HG03045 (cell line): ENCODE measurements around the gene SPATA9.
A peak's percentile ranks its signal among the peaks of the same experiment; 100 is the strongest.
"Not testable (repeated sequence)": the region's sequence is repeated elsewhere in the genome, so short reads cannot be mapped to it uniquely, and the experiment has no call there.

Source experiments
- ATAC-seq: cut with Tn5 transposase; IDR thresholded peaks from one replicate; pipeline ENCODE4 v1.9.1; 2021; ENCODE audit warnings: mild to moderate bottlenecking, moderate library complexity; ENCODE audit not compliant: unreplicated experiment

The SPATA9 gene

DNA sequence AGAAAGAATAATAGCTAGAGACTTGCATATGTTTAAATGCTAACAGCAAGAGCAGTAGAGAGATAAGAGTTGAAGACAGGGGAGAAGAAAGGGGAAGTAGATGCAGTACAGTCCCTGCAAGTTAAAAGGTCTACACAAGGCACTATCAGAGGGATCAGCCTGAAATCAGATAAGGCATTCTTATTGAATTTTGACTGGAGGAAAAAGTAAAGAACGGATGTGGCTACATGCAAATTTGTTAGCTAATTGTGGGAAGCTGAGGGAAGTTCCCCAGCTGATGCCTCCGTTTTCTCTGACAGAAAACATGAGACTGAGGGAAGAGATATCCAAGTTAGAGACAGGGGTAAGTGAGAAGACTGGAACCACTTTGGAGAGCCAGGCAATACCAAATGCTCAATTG lies 35.4 kb upstream of the SPATA9 start:
- peak; percentile 74 for ATAC-seq

DNA sequence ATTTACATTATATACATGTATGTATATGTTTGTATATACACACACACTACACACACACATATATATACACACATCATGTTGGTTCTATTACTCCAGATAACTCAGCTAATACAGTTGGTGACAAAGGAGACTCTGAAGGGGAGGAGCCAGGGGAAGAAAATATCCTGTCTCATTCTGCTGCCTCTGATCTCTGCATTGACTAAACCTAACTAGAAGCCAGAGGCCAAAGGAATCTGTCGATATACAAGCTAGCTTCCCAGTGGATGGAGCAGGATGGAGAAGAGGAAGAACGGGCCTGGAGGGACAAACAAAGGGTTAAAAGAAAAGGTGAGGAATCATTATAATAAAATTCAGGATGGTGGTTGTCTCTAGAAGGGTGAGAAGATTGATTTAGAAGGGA lies 34.6 kb upstream of the SPATA9 start:
- no peak for ATAC-seq

GRCh38 chr5:95715799-95716461 lies 33.1 kb upstream of the SPATA9 start:
- no peak for ATAC-seq

DNA sequence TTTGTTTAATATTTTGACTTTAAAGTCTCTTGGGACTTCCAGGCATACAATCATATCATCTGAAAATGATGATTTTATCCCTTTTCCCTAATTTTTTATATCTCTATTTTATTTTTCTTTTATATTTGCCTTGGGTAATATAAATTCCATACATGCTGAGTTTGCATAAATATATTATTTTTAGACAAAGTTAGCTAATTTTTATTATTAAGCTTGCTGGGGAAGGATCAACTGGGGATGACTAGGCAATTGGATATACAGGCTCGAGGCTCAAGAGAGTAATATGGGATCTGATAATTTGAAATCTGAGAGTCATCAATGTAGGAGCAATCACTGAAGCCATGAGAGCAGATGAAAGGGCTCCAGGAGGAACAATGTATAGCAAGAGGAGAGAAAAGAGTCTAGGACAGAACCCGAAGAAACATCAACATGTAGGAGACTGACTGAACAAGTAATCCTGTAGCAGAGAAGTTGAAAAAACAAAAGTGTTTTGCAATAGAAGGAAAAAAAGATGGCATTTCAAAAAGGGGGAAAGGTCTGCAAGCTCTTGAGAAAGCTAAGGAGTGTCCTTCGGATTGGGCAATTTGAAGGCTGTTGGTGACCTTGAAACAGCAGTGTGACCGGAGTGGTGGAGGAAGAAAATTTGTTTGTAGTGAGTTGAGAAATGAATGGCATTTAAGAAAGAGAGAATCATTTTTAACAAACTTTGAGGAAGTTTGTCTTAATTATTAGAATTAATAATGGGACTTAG lies 31.3 kb upstream of the SPATA9 start:
- no peak for ATAC-seq

- not testable (repeated sequence) for ATAC-seq
These were observed 30.5 kb upstream of the SPATA9 start for GRCh38 chr5:95713246-95713645.

GRCh38 chr5:95712347-95712958 lies 29.7 kb upstream of the SPATA9 start:
- no peak for ATAC-seq

DNA sequence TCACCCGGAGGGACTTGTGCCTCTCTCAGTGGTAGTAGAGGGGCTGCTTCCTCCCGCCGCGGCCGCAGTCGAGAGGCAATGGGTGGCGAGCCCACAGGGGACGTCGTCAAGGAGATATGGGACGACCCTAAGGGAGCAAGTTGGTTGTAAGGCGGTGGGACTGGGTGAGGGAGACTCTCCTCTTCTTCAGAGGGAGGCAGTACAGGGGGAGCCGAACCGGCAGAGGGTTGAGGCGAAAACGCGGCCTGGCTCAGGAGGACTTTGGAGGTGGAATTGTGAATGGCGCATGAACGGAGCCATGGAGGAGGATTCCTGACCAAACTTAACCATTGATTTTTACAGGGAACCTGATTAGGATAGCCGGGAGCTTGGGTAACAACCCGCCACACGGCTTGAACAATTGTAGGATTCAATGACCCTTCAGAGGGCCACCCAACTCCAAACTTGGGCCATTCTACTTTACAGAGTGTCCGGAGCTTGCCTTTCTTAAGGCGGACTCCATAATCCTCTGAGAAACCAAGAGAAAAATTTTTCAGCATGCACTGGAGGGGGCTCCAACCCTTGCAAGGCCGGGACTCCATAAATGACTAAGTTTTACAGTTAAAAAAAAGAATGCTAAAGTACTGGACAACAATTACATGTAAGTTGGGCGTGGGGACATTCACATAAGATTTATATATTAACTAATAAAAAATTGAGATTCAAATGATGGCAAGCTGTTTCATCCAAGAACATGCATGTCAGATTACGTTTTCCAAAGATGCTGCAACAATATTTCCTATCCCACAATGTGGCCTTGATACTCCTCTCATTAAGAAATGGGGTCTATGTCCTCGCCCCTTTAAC lies 28.9 kb upstream of the SPATA9 start:
- ATAC-seq: no peak

- not testable (repeated sequence) for ATAC-seq
These were observed 28.1 kb upstream of the SPATA9 start for GRCh38 chr5:95710651-95711500.

DNA sequence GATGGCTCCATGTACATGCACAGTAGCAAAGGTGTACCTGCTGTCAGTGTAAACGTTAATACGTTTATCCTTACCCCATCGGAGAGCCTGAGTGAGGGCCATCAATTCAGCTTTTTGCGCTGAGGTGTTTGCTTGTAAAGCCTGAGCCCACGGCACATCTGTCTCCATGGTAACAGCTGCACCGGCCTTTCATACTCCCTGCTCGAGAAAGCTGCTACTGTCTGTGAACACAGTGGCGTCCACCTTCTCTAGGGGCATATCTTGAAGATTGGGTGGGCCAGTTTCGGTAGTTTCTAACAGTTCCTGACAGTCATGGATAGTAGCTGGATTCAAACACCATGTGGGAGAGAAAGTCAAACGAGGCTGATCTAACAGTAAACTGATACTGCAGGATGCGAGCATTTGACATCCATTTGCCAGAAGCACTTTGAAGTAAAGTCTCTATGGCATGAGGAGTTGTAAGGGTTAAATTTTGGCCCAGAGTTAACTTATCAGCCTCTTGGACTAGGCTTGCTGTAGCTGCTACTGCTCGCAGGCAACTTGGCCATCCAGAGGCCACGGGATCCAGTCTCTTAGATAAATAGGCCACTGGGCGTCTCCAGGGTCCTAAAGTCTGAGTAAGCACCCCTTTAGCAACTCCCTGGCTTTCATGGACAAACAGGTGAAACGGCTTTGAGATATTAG lies 27.3 kb upstream of the SPATA9 start:
- ATAC-seq: no peak

GRCh38 chr5:95708876-95709275 lies 26.1 kb upstream of the SPATA9 start:
- no peak for ATAC-seq

GRCh38 chr5:95707534-95708188 lies 24.9 kb upstream of the SPATA9 start:
- not testable (repeated sequence) for ATAC-seq

DNA sequence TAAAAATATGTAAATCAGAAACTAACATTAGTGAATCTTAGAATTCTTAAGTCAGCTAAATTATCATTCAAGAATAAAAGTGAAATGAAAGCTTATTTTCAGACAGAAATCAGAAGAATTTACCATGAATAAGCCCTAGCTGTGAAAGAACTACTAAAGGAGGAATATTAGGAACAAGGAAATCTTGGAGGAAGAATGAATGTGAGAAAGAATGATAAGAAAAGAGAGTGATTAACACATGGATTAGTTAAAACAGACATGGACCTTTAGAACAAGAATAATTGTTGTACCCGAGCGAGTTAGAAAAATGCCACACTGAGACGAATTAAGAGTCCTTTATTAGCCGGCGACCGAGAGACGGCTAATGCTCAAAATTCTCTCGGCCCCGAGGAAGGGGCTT lies 24.3 kb upstream of the SPATA9 start:
- ATAC-seq: no peak

GRCh38 chr5:95706196-95706595 lies 23.4 kb upstream of the SPATA9 start:
- not testable (repeated sequence) for ATAC-seq

GRCh38 chr5:95704150-95704549 lies 21.4 kb upstream of the SPATA9 start:
- ATAC-seq: no peak

DNA sequence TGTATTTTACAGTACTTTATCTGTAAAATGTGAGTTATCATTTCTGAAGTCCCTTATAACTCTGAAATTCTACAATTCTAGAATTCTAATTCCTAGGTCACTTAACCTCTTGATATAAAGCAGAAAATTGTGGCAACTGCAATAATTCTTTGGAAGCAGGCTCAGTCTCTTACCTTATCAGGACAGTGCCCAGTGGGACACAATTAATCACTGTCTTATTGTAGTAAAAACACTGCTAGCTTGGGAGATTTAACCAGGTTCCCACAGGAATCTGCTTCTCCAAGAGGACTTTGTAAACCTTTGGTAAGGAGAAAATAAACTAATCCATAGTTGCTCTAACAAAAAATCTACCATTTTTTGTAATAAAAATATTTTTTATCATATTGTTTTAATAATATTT lies 18.3 kb upstream of the SPATA9 start:
- no peak for ATAC-seq

DNA sequence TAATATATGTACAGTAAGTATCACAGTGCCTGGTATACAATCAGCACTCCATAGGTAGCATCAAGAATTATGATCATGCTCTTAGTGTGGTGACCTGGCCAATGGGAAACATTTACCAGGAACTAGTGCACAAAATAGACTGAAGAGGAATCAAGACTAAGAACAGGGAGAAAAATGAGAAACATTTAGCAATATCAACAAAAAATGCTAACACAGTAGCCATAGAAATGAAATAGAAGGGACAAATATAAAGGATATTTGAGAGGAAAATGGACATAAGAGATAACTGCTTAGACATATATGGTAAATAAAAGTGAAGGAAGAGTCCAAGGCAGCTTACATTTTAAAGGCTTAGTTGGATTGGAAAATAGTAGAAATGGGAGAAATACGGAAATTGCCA lies 16.5 kb upstream of the SPATA9 start:
- no peak for ATAC-seq

GRCh38 chr5:95697781-95698681 lies 15.2 kb upstream of the SPATA9 start:
- no peak for ATAC-seq

DNA sequence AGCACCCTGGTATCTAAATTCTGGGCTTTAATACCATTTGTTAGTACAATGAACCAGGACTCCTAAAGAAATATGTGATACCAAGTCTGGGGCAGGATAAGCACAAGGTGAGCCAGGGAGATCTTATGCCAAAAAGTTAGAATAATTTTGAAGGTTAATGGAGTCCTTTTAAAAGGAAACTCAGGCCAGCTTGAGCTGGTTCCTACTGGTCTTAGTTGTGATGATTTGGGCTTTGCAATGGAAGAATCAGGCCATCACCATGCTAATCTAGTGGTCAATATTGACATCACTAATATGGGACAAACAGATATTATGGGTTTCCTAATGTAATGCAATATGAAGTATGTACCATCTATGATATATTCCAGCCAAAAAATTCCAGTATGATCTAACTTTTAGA lies 7.5 kb upstream of the SPATA9 start:
- no peak for ATAC-seq
